GM12801 (cell line): ENCODE results near the gene FOXP1.

Experiments
- TF ChIP-seq, protein P1 (sequence below): IDR thresholded peaks from one replicate; pipeline ENCODE4 v1.5.1; 2011; ENCODE audit warnings: control low read depth; ENCODE audit not compliant: insufficient read length; ENCODE audit errors: extremely low read depth

The FOXP1 gene

DNA sequence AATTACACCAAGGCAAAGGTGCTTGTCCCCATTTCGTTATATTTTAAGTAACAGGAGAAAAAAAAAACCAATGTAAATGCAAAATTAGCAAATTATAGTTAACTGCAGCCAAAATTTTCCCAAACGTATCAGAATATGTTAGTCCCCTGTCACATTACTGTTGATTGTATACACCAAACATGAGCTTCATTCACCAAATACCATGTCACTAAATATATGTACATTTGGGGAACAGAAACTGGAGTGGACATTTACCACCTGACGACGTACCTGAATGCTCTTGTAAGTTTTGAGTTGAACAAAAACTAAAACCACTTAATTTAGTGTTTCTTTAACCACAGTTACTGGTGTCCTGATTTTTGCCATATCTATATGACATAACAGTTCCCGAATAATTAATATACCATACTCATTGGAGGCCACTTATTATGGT is 3.3 kb upstream of the FOXP1 start:
- TF ChIP-seq, protein P1, sequence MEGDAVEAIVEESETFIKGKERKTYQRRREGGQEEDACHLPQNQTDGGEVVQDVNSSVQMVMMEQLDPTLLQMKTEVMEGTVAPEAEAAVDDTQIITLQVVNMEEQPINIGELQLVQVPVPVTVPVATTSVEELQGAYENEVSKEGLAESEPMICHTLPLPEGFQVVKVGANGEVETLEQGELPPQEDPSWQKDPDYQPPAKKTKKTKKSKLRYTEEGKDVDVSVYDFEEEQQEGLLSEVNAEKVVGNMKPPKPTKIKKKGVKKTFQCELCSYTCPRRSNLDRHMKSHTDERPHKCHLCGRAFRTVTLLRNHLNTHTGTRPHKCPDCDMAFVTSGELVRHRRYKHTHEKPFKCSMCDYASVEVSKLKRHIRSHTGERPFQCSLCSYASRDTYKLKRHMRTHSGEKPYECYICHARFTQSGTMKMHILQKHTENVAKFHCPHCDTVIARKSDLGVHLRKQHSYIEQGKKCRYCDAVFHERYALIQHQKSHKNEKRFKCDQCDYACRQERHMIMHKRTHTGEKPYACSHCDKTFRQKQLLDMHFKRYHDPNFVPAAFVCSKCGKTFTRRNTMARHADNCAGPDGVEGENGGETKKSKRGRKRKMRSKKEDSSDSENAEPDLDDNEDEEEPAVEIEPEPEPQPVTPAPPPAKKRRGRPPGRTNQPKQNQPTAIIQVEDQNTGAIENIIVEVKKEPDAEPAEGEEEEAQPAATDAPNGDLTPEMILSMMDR, result no peak

- TF ChIP-seq, protein P1, result no peak
Observed at GRCh38 chr3:71585887-71586809, 2.6 kb upstream of the FOXP1 start.

GRCh38 chr3:71585131-71585530 is 1.6 kb upstream of the FOXP1 start:
- TF ChIP-seq, protein P1, result no peak

GRCh38 chr3:71584394-71585011 is 975 bp upstream of the FOXP1 start:
- TF ChIP-seq, protein P1, result no peak

GRCh38 chr3:71582612-71583565 is 639 bp downstream of the FOXP1 start:
- TF ChIP-seq, protein P1, result no peak

GRCh38 chr3:71582036-71582611 is 1.4 kb downstream of the FOXP1 start:
- TF ChIP-seq, protein P1, result no peak
